Body of pancreas (tissue), 4 donors: ENCODE data around the gene CCDC89. TPM values are rescaled to one million over a fixed set of nuclear protein-coding genes. Genes with fewer than 3 reads are reported as not detected.

ENCODE experiments used
- ATAC-seq: fragments of 150-250 bp; one replicate; pipeline ENCODE4 v1.9.1; 2016
- DNase-seq, 4 donors: peaks; one replicate each; pipeline ENCODE4 v3.0.0-alpha.2; 2019
- H3K27ac ChIP-seq, 4 donors: fragments of 200-600 bp; sonication (generic); 1 replicate in 3 of 4; 2 replicates in 1 of 4; pipeline versions ENCODE4 v1.5.1 to v1.6.1; 2016 to 2019; ENCODE audit warnings: mild to moderate bottlenecking in 1 of 4, mixed read lengths in 1 of 4, moderate library complexity in 1 of 4
- H3K27me3 ChIP-seq, 2 donors: fragments of 200-600 bp; sonication (generic); one replicate each; pipeline ENCODE4 v1.6.0; 2016; ENCODE audit warnings: mild to moderate bottlenecking in 1 of 2
- H3K36me3 ChIP-seq, 2 donors: fragments of 200-600 bp; sonication (generic); replicated peaks in 1 of 2; 2 replicates each; pipeline ENCODE4 v1.5.1; 2016; ENCODE audit warnings: low read depth in 2 of 2; ENCODE audit not compliant: insufficient read depth in 1 of 2
- H3K4me1 ChIP-seq: fragments of 200-600 bp; sonication (generic); one replicate; pipeline ENCODE4 v1.6.0; 2016
- H3K4me3 ChIP-seq, 2 donors: fragments of 200-600 bp; sonication (generic); 1 replicate in 1 of 2; 2 replicates in 1 of 2; pipeline ENCODE4 v1.5.1; 2016 to 2019
- H3K9me3 ChIP-seq, 3 donors: fragments of 200-600 bp; sonication (generic); 1 replicate in 2 of 3; 2 replicates in 1 of 3; pipeline ENCODE4 v1.5.1; 2016
- POLR2A ChIP-seq, 3 donors: fragments of 450-650 bp; IDR thresholded peaks; one replicate each; pipeline ENCODE4 v1.6.1; 2016; ENCODE audit warnings: antibody characterized with exemption in 3 of 3, mild to moderate bottlenecking in 2 of 3
- WGBS, 2 donors: methylation state at CpG; one replicate each; pipeline ENCODE4 v1.1.5; 2017; 5-methylcytosine and 5-hydroxymethylcytosine counted together
- intact Hi-C: fragments of 100-400 bp; cut with DNase I; formaldehyde crosslinking; loops from one replicate; pipeline ENCODE4 v1.15.1; 2023
- total RNA-seq, 2 donors: library from RNA; depleted of rRNA; stranded (reverse); fragments of >200 nt; gene quantifications; one replicate each; pipeline ENCODE4 v1.1.0, GENCODE V29; 2016
- TF ChIP-seq, protein P1 (sequence below), 7 experiments: fragments of 450-650 bp in 4 of 7; fragments of 200-600 bp in 3 of 7; sonication (generic) in 3 of 7; IDR thresholded peaks; one replicate each; pipeline ENCODE4 v1.5.1; 2016 to 2019; ENCODE audit warnings: antibody characterized with exemption in 7 of 7

CCDC89 gene
- total RNA-seq, 2 donors from 2014 or later, result not detected

DNA sequence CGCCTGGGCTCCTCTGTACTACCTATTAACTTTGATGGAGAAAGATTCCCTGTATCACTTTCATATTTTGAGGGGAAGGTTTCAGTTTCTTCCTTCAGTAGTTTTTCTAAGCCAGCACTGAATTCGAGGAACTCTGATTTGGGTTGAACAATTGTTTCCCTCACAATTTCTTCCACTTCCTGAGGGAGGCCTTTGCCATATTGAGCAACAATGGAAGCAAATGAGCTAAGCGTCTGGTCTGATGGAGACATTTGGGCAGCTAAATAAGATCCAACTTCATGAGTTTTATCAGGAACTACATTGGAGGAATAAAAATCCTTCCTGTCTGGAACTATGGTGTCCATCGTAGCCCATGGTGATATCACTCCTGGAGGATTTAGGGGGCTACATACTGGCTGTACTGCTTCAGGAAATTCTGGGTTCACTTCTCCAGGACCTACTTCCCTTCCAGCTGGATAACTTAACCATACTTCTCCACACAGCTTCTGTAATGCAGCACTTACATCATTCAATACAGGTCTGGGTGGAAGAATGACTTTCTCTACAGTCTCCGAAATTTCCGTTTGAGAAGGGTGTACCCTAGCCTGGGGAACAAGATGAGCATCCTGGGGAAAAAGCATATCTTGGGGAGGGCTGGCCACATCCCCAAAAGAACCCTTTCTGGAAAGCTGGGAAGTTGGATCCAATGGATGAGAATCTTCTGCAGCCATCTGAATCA is 38.9 kb upstream of the CCDC89 start:
- 66 to 76% methylated on average over 6 of the region's 6 CpGs for WGBS, 2 donors
- DNase-seq (no peak), ATAC-seq (no peak)
- H3K4me1 ChIP-seq, result no peaks in the 10 kb centered on the region
- TF ChIP-seq, protein P1, sequence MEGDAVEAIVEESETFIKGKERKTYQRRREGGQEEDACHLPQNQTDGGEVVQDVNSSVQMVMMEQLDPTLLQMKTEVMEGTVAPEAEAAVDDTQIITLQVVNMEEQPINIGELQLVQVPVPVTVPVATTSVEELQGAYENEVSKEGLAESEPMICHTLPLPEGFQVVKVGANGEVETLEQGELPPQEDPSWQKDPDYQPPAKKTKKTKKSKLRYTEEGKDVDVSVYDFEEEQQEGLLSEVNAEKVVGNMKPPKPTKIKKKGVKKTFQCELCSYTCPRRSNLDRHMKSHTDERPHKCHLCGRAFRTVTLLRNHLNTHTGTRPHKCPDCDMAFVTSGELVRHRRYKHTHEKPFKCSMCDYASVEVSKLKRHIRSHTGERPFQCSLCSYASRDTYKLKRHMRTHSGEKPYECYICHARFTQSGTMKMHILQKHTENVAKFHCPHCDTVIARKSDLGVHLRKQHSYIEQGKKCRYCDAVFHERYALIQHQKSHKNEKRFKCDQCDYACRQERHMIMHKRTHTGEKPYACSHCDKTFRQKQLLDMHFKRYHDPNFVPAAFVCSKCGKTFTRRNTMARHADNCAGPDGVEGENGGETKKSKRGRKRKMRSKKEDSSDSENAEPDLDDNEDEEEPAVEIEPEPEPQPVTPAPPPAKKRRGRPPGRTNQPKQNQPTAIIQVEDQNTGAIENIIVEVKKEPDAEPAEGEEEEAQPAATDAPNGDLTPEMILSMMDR (IDR thresholded peaks at IDR 0.05), result no peak
- TF ChIP-seq POLR2A (IDR thresholded peaks at IDR 0.05), result no peak
- no peaks in the 10 kb centered on the region for H3K9me3 ChIP-seq
- intact Hi-C loops, result no loop called here
- no peaks in the 10 kb centered on the region for H3K27me3 ChIP-seq
- no peak overlapping the region for H3K27ac ChIP-seq
- no peak overlapping the region for H3K4me3 ChIP-seq
- H3K36me3 ChIP-seq, result no peaks in the 10 kb centered on the region

DNA sequence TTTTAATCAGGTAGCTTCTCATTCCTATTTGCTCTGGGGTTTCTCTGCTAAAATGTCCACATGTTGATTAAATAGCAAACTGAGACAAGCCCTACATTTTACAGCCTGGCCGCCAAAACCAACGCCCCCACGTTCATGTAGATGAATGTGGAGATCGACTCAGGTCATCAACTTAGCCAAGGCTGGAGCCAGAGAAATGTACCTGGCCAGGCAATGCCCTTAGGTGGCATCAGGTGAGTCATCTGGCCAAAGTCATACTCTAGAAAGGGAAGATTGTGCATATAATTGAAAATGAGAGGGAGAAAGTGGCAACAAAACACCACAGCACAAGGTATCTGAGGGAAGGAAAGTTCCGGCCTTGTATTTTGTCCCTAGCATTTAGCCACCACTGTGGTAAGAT is 37.1 kb upstream of the CCDC89 start:
- DNase-seq (no peak), ATAC-seq (no peak)
- Histone ChIP-seq H3K9me3 (no peaks in the 10 kb centered on the region), H3K4me1 (no peaks in the 10 kb centered on the region), H3K36me3 (no peaks in the 10 kb centered on the region), H3K27ac (no peak overlapping the region), H3K4me3 (no peak overlapping the region), H3K27me3 (no peaks in the 10 kb centered on the region)
- 83 to 90% methylated on average over 5 of the region's 5 CpGs for WGBS, 2 donors
- TF ChIP-seq, protein P1 (IDR thresholded peaks at IDR 0.05), result no peak
- no peak for TF ChIP-seq POLR2A (IDR thresholded peaks at IDR 0.05)
- intact Hi-C loops, result no loop called here

DNA sequence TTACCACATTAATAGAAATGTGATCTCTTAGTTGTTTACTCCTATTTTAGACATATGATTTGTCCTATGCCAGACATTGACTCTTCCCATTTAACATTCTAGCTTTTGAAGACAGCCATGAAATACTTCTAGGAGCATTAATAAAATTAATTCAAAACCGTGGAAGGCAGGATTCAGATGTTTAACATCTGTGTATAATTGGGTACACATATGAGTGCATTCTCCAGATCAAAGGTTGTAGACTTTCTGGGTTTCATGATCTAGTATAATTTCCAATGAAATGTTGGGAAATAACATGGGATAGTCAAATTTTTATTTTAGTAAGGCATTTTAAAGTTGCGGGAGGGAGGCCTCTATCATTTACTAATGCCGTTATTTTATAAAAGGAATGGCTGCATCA is 35.2 kb upstream of the CCDC89 start:
- intact Hi-C loops, result no loop called here
- H3K27me3 ChIP-seq, result no peaks in the 10 kb centered on the region

DNA sequence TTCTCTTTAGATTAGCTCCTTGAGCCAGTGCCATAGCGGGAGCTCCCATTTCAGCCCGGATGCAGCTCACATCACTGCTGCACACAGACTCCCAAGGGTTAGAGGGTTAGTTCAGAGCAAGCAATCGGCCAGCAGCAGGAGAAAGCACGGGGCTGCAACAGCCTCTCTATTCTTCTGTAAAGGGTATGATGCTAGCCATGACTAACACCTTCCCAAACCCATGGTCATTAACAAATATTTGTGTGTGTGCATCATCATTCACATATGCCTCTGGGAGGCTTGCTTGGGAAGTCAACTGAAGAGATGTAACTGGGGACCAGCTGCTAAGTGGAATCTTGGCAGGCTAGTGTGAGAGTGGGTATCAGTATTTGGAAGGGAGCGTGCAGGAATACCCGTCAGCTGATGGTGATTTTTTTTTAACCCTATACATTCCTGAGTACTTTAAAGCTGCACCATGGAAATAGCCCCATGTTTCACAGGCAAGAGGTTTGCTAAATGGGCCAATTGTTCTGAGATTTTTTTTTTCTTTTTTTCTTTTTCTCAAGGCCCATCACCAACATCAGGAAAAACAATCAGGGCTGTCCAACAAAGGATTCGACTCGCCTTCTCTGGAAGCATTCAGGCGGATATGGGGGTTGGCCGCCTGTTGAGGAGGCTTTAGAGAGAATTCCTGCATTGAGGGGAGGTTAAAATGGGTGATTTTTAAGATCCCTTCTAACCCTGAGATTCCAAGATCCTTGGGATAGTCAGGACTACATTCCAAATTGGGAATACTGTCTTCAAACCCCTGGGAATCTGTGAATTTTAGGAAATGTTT is 33.2 kb upstream of the CCDC89 start:
- H3K27ac ChIP-seq, result no peak overlapping the region
- H3K27me3 ChIP-seq, result no peaks in the 10 kb centered on the region
- DNase-seq, result peak in 3 of 4 donors; percentile 15 to 54 (median 24)
- no peaks in the 10 kb centered on the region for H3K4me1 ChIP-seq
- H3K36me3 ChIP-seq, result no peaks in the 10 kb centered on the region
- H3K4me3 ChIP-seq, result no peak overlapping the region
- ATAC-seq, result peak; percentile 80
- 31 to 33% methylated on average over 8 to 10 of the region's 10 CpGs for WGBS, 2 donors
- no peaks in the 10 kb centered on the region for H3K9me3 ChIP-seq
- TF ChIP-seq, protein P1 (IDR thresholded peaks at IDR 0.05), result no peak
- TF ChIP-seq POLR2A (IDR thresholded peaks at IDR 0.05), result no peak
- intact Hi-C loops, result no loop called here

More for the DNA sequence above, 35.2 kb upstream of the CCDC89 start:
- no peak overlapping the region for H3K4me3 ChIP-seq
- no peaks in the 10 kb centered on the region for H3K9me3 ChIP-seq
- DNase-seq (no peak), ATAC-seq (no peak)
- H3K4me1 ChIP-seq, result no peaks in the 10 kb centered on the region
- no peaks in the 10 kb centered on the region for H3K36me3 ChIP-seq
- TF ChIP-seq, protein P1 (IDR thresholded peaks at IDR 0.05), result no peak
- no peak for TF ChIP-seq POLR2A (IDR thresholded peaks at IDR 0.05)
- H3K27ac ChIP-seq, result no peak overlapping the region
- WGBS, 2 donors, result 85 to 90% methylated on average over 3 of the region's 3 CpGs
